GM18951 (cell line): ENCODE data around the gene NDUFS6.

Experiments
- POLR2A ChIP-seq: IDR thresholded peaks from 4 replicates; pipeline ENCODE4 v1.6.1; 2011; ENCODE audit warnings: mild to moderate bottlenecking; ENCODE audit not compliant: insufficient read length, insufficient read depth; ENCODE audit errors: extremely low read depth
- in situ Hi-C: fragments of 300-500 bp; cut with MboI; formaldehyde crosslinking; loops from one replicate; pipeline ENCODE4 v1.12.0; 2022; ENCODE audit warnings: low sequenced_read_pairs, mixed read lengths, inconsistent platforms; ENCODE audit not compliant: unreplicated experiment

The NDUFS6 gene

GRCh38 chr5:1864896-1865440, 63.8 kb downstream of the NDUFS6 start:
- in situ Hi-C loops = no loop called here
- no peak for TF ChIP-seq POLR2A

GRCh38 chr5:1865486-1865885, 64.3 kb downstream of the NDUFS6 start:
- in situ Hi-C loops = no loop called here
- no peak for TF ChIP-seq POLR2A
